Measurements from ENCODE around the gene SNAPC2.

DNA sequence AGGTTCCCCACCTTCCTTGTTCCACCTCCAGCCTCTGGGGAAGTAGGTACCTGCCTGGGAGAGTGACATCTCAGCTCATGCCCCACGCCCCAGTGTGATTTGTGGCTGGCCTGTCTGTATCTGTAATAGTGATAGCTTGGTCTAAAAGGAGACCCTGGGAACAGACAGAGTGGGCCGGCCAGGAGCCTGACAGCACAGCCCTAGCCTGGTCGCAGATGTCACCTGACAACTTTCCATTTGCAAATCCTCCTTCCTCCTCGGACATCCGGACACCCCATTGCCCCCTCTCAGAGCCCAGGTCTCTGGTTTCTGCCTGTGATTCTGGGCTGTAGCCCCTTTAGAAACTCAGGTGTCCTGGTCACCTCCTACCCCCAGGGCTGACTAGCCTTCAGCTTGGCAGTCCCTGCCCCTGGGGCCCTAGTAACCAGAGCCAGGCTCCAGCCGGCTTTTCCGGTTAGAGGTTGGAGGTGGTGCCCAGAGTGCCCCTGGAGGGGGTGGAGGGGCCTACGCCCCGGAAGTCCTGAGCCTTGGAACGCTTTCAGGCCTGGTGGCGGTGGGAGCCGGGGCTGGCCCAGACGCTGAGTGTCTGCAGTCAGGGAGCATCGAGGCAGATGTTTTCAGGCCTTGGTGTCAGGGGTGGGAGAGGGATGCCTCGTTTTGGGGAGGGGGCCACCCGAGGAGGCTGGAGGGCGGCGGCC lies 25.4 kb upstream of the SNAPC2 start:
- TF ChIP-seq, protein P1, sequence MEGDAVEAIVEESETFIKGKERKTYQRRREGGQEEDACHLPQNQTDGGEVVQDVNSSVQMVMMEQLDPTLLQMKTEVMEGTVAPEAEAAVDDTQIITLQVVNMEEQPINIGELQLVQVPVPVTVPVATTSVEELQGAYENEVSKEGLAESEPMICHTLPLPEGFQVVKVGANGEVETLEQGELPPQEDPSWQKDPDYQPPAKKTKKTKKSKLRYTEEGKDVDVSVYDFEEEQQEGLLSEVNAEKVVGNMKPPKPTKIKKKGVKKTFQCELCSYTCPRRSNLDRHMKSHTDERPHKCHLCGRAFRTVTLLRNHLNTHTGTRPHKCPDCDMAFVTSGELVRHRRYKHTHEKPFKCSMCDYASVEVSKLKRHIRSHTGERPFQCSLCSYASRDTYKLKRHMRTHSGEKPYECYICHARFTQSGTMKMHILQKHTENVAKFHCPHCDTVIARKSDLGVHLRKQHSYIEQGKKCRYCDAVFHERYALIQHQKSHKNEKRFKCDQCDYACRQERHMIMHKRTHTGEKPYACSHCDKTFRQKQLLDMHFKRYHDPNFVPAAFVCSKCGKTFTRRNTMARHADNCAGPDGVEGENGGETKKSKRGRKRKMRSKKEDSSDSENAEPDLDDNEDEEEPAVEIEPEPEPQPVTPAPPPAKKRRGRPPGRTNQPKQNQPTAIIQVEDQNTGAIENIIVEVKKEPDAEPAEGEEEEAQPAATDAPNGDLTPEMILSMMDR (IDR thresholded peaks at IDR 0.05; ENCODE audit: low read length) = no peak
- no peak for TF ChIP-seq EZH2 (IDR thresholded peaks at IDR 0.05; ENCODE audit: borderline replicate concordance, low read length)
